Thymus (tissue), 11 donors: ENCODE results near the gene SEMA6A. TPM values are rescaled to one million over a fixed set of nuclear protein-coding genes. Genes with fewer than 3 reads are reported as not detected.

Source experiments
- DNase-seq, 9 donors: peaks; one replicate each; pipeline ENCODE4 v3.0.0-alpha.2; 2013; ENCODE audit warnings: low spot score in 9 of 9, low read depth in 6 of 9, missing footprints in 1 of 9
- H3K27ac ChIP-seq, 2 donors: one replicate each; pipeline ENCODE4 v1.5.1; 2013; ENCODE audit warnings: control low read depth in 1 of 2, low read depth in 1 of 2, low read length in 1 of 2, mild to moderate bottlenecking in 1 of 2, moderate library complexity in 1 of 2
- H3K27me3 ChIP-seq, 2 donors: one replicate each; pipeline ENCODE4 v1.5.1; 2013; ENCODE audit warnings: low read length in 1 of 2; ENCODE audit not compliant: control insufficient read depth in 2 of 2, insufficient read depth in 1 of 2
- H3K36me3 ChIP-seq, 2 donors: one replicate each; pipeline ENCODE4 v1.5.1; 2013; ENCODE audit warnings: low read length in 1 of 2, mild to moderate bottlenecking in 1 of 2, moderate library complexity in 1 of 2; ENCODE audit not compliant: control insufficient read depth in 2 of 2, insufficient read depth in 2 of 2
- H3K4me1 ChIP-seq, 2 donors: one replicate each; pipeline ENCODE4 v1.5.1; 2013; ENCODE audit warnings: low read length in 2 of 2; ENCODE audit not compliant: control insufficient read depth in 2 of 2, insufficient read depth in 2 of 2
- H3K4me3 ChIP-seq, 2 donors: one replicate each; pipeline ENCODE4 v1.5.1; 2013; ENCODE audit warnings: low read length in 2 of 2, control low read depth in 1 of 2, mild to moderate bottlenecking in 1 of 2
- H3K9me3 ChIP-seq, 2 donors: one replicate each; pipeline ENCODE4 v1.5.1; 2013; ENCODE audit warnings: low read length in 1 of 2, mild to moderate bottlenecking in 1 of 2; ENCODE audit not compliant: control insufficient read depth in 2 of 2, insufficient read depth in 1 of 2
- WGBS: extraction: QIAGEN DNeasy Blood & Tissue Kit; methylation state at CpG from one replicate; pipeline ENCODE4 v1.1.7; 2013; 5-methylcytosine and 5-hydroxymethylcytosine counted together
- polyA plus RNA-seq: library from polyadenylated mRNA; stranded (reverse); fragments of 200-250 nt; gene quantifications from one replicate; pipeline ENCODE4 v1.2.3, GENCODE V29; 2013
- total RNA-seq: library from RNA; stranded (reverse); fragments of 120-200 nt; gene quantifications from one replicate; pipeline ENCODE4 v1.2.4, GENCODE V29; 2013
- donor health status: healthy.

SEMA6A gene
- total and polyA plus RNA-seq, 2 donors: 3.6 to 6.2 TPM

GRCh38 chr5:116497631-116498030, 77.0 kb downstream of the SEMA6A start:
- H3K4me3 ChIP-seq: no peak overlapping the region
- peaks cover 0 to 3% of the 10 kb centered on the region in 2 donors for H3K4me1 ChIP-seq
- no peak for DNase-seq
- H3K27ac ChIP-seq: no peak overlapping the region
- no peaks in the 10 kb centered on the region for H3K9me3 ChIP-seq
- H3K36me3 ChIP-seq: no peaks in the 10 kb centered on the region
- no peaks in the 10 kb centered on the region for H3K27me3 ChIP-seq
- 89% methylated on average over 5 of the region's 5 CpGs for WGBS

- Histone ChIP-seq H3K4me1 (peaks cover 0 to 5% of the 10 kb centered on the region in 2 donors), H3K27me3 (no peaks in the 10 kb centered on the region), H3K9me3 (no peaks in the 10 kb centered on the region), H3K36me3 (no peaks in the 10 kb centered on the region), H3K4me3 (no peak overlapping the region), H3K27ac (no peak overlapping the region)
- 98% methylated on average over 9 of the region's 9 CpGs for WGBS
- no peak for DNase-seq
These were observed 78.8 kb downstream of the SEMA6A start for GRCh38 chr5:116495786-116496357.

DNA sequence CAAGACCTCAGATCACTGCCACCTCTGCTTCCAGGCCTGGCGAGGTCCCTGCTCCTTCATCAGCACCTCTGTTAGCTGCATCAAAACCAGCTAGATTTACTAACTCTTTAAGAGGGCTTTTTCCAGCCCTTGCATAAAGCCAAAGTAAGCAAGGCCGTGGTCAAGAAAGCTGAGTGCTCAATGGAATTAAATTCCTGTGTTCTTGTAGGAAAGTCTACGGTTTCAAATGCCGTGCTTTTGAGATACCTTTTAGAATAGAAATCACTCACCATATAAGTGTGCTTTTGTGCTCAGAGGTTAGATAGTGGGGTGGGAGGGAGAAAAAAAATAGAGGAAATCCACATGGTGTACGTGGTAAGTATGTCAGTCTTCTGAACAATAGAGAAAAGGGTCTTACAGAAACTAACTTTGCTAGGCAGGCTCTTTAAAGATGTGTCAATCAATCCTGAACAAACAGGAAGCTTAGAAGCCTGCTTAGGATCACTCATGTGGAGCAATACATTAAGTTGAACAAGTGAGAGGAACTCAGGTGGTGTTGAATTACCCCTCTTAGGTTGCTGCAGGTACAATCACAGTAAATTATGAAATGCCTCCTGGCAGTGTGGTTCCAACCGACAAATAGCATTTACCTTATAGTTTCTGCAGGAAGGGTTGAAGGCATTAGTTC, 79.7 kb downstream of the SEMA6A start:
- peak in 1 of 9 donors; percentile 17 for DNase-seq
- Histone ChIP-seq H3K4me1 (peaks cover 0 to 5% of the 10 kb centered on the region in 2 donors), H3K9me3 (no peaks in the 10 kb centered on the region), H3K4me3 (no peak overlapping the region), H3K36me3 (no peaks in the 10 kb centered on the region), H3K27ac (peak overlapping the region in 1 of 2 donors; percentile 61), H3K27me3 (no peaks in the 10 kb centered on the region)
- WGBS: 56% methylated on average over 6 of the region's 6 CpGs

DNA sequence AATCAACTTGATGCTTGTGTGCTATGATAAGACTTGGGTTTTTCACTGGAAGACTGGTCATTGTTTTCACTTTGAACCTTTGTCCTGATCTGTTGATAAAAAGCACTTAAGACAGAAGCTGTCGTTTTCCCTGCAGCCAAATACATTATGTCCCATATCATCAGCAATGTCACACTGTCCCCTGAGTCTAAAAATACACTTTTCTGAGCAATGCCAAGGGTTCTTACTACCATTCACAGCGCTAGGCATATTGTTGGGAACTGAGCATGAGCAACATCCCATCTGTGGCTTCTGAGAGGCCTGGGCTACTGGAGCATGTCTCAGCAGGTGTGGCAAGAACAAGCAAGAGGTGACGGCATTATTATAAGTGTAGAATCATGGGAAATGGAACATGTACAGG, 81.8 kb downstream of the SEMA6A start:
- H3K4me1 ChIP-seq: peaks cover 0 to 5% of the 10 kb centered on the region in 2 donors
- H3K27ac ChIP-seq: no peak overlapping the region
- no peaks in the 10 kb centered on the region for H3K27me3 ChIP-seq
- H3K36me3 ChIP-seq: no peaks in the 10 kb centered on the region
- H3K4me3 ChIP-seq: no peak overlapping the region
- WGBS: 64% methylated on average over 3 of the region's 3 CpGs
- no peak for DNase-seq
- no peaks in the 10 kb centered on the region for H3K9me3 ChIP-seq

GRCh38 chr5:116492016-116492623, 82.5 kb downstream of the SEMA6A start:
- Histone ChIP-seq H3K36me3 (no peaks in the 10 kb centered on the region), H3K4me3 (no peak overlapping the region), H3K27me3 (no peaks in the 10 kb centered on the region), H3K9me3 (no peaks in the 10 kb centered on the region), H3K27ac (no peak overlapping the region), H3K4me1 (peaks cover 0 to 5% of the 10 kb centered on the region in 2 donors)
- DNase-seq: peak in 2 of 9 donors; percentile 8 to 37
- 6% methylated on average over 3 of the region's 3 CpGs for WGBS

GRCh38 chr5:116488356-116489041, 86.1 kb downstream of the SEMA6A start:
- 98% methylated on average over 6 of the region's 6 CpGs for WGBS
- Histone ChIP-seq H3K27me3 (no peaks in the 10 kb centered on the region), H3K27ac (no peak overlapping the region), H3K4me1 (peaks cover 0 to 2% of the 10 kb centered on the region in 2 donors), H3K36me3 (no peaks in the 10 kb centered on the region), H3K4me3 (no peak overlapping the region), H3K9me3 (no peaks in the 10 kb centered on the region)
- DNase-seq: no peak

- no peak overlapping the region for H3K4me3 ChIP-seq
- H3K27me3 ChIP-seq: no peaks in the 10 kb centered on the region
- no peaks in the 10 kb centered on the region for H3K36me3 ChIP-seq
- no peak for DNase-seq
- no peak overlapping the region for H3K27ac ChIP-seq
- WGBS: 70% methylated on average over 1 of the region's 1 CpG
- H3K4me1 ChIP-seq: peaks cover 0 to 2% of the 10 kb centered on the region in 2 donors
- H3K9me3 ChIP-seq: no peaks in the 10 kb centered on the region
These were observed 87.6 kb downstream of the SEMA6A start for GRCh38 chr5:116487045-116487444.

GRCh38 chr5:116486588-116486987, 88.0 kb downstream of the SEMA6A start:
- Histone ChIP-seq H3K27ac (no peak overlapping the region), H3K27me3 (no peaks in the 10 kb centered on the region), H3K4me1 (peaks cover 0 to 1% of the 10 kb centered on the region in 2 donors), H3K9me3 (no peaks in the 10 kb centered on the region), H3K36me3 (no peaks in the 10 kb centered on the region), H3K4me3 (no peak overlapping the region)
- no peak for DNase-seq
- 30% methylated on average over 8 of the region's 8 CpGs for WGBS

DNA sequence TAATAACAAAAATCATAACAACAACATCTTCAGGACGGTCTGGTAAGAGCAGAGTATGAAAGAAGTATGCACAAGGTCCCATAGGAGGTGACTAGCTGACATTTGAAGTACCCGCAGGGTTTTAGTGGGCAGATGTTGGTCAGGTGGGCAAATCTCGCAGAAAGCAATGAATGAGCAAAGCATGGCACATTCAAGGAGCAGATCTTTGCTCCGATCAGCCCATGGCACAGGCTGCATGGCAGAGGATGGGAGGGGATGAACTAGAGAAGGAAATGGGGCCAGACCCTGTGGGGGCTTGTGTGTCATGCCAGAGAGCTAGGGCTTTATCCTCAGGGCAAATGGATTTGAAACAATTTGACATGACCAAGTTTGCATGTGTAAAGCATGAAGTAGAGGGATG, 90.0 kb downstream of the SEMA6A start:
- H3K27ac ChIP-seq: no peak overlapping the region
- no peaks in the 10 kb centered on the region for H3K27me3 ChIP-seq
- H3K4me3 ChIP-seq: no peak overlapping the region
- no peaks in the 10 kb centered on the region for H3K36me3 ChIP-seq
- WGBS: 96% methylated on average over 4 of the region's 4 CpGs
- peaks cover 0 to 8% of the 10 kb centered on the region in 2 donors for H3K4me1 ChIP-seq
- H3K9me3 ChIP-seq: no peaks in the 10 kb centered on the region
- DNase-seq: no peak
